ENCODE data around the gene UBE2N.
A peak's percentile ranks its signal among the peaks of the same experiment; 100 is the strongest.

UBE2N gene

GRCh38 chr12:93379326-93379980 lies 62.3 kb downstream of the UBE2N start:
- no peak for DNase-seq

GRCh38 chr12:93378998-93379325 lies 62.8 kb downstream of the UBE2N start:
- DNase-seq = peak in 1 of 3 donors; percentile 12

- DNase-seq = peak; percentile 74 to 80 (median 79)
These were observed 63.4 kb downstream of the UBE2N start for GRCh38 chr12:93378196-93378997.

GRCh38 chr12:93377252-93378195 lies 64.2 kb downstream of the UBE2N start, which contains the start of gene NUDT4:
NUDT4 (plus strand) TSS chr12:93377925; CDS start chr12:93378323, 398 bp downstream.
- peak; percentile 92 to 98 (median 97) for DNase-seq

GRCh38 chr12:93376436-93377251 lies 65.1 kb downstream of the UBE2N start:
- DNase-seq = peak; percentile 80 to 88 (median 80)

- no peak for DNase-seq
These were observed 65.8 kb downstream of the UBE2N start for GRCh38 chr12:93375906-93376305.

GRCh38 chr12:93373961-93374656 lies 67.6 kb downstream of the UBE2N start:
- DNase-seq = peak; percentile 14 to 51 (median 22)

- no peak for DNase-seq
These were observed 70.8 kb downstream of the UBE2N start for GRCh38 chr12:93370947-93371346.

- no peak for DNase-seq
These were observed 72.2 kb downstream of the UBE2N start for GRCh38 chr12:93369505-93369904.

GRCh38 chr12:93368766-93369165 lies 73.0 kb downstream of the UBE2N start:
- DNase-seq = no peak

- DNase-seq = no peak
These were observed 75.3 kb downstream of the UBE2N start for GRCh38 chr12:93366422-93366821.

GRCh38 chr12:93365616-93366405 lies 75.9 kb downstream of the UBE2N start:
- DNase-seq = peak in 1 of 3 donors; percentile 25

GRCh38 chr12:93363841-93364297 lies 77.9 kb downstream of the UBE2N start:
- DNase-seq = peak; percentile 20 to 38 (median 38)

GRCh38 chr12:93361151-93361919 lies 80.4 kb downstream of the UBE2N start:
- DNase-seq = no peak

GRCh38 chr12:93360688-93361087 lies 81.1 kb downstream of the UBE2N start:
- no peak for DNase-seq

- no peak for DNase-seq
These were observed 82.9 kb downstream of the UBE2N start for GRCh38 chr12:93358821-93359220.

GRCh38 chr12:93358058-93358457 lies 83.7 kb downstream of the UBE2N start:
- no peak for DNase-seq

- DNase-seq = no peak
These were observed 85.5 kb downstream of the UBE2N start for GRCh38 chr12:93356214-93356613.
